Measurements from ENCODE around the gene FRMD4B.

DNA sequence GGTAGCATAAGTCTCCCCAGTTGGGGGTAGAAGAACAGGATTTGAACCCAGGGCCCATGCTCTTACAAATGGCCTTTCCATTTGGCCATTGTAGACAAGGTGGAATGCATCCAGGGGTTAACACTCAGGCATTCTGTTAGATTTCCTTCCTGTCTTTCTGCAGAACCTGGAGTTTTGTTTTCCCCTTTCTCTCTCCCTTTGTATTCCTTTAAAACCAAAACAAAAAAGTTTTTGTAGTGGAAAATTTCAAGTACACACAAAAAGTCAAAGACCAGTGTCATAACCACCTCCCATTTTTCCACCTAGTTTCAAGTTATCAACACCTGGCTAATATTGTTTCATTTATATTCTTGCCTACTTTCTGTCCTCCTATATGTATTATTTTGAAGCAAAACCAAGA lies 26.0 kb downstream of the FRMD4B start:
- TF ChIP-seq, protein P1, sequence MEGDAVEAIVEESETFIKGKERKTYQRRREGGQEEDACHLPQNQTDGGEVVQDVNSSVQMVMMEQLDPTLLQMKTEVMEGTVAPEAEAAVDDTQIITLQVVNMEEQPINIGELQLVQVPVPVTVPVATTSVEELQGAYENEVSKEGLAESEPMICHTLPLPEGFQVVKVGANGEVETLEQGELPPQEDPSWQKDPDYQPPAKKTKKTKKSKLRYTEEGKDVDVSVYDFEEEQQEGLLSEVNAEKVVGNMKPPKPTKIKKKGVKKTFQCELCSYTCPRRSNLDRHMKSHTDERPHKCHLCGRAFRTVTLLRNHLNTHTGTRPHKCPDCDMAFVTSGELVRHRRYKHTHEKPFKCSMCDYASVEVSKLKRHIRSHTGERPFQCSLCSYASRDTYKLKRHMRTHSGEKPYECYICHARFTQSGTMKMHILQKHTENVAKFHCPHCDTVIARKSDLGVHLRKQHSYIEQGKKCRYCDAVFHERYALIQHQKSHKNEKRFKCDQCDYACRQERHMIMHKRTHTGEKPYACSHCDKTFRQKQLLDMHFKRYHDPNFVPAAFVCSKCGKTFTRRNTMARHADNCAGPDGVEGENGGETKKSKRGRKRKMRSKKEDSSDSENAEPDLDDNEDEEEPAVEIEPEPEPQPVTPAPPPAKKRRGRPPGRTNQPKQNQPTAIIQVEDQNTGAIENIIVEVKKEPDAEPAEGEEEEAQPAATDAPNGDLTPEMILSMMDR (conservative IDR thresholded peaks at IDR 0.05; ENCODE audit: low read length) = no peak
- no peak for TF ChIP-seq EZH2phosphoT487 (IDR thresholded peaks at IDR 0.05; ENCODE audit: borderline replicate concordance, low read depth, low read length)

Data from OCI-LY7 (cell line).